SKM-1 treated with dmso at 0.1 percent for 144 hours (cell line): ENCODE measurements around the gene SH3RF1.
"Not testable (repeated sequence)": the region's sequence is repeated elsewhere in the genome, so short reads cannot be mapped to it uniquely, and the experiment has no call there.

Experiments
- DNase-seq: peaks from one replicate; lab custom pipeline; 2025; ENCODE audit not compliant: unreplicated experiment; lab: John Stamatoyannopoulos, UW

SH3RF1 gene

GRCh38 chr4:169229571-169230028, 41.2 kb downstream of the SH3RF1 start:
- DNase-seq, result no peak

- DNase-seq, result no peak
These were observed 42.7 kb downstream of the SH3RF1 start for GRCh38 chr4:169228076-169228475.

GRCh38 chr4:169226565-169226964, 44.2 kb downstream of the SH3RF1 start:
- DNase-seq, result no peak

GRCh38 chr4:169225812-169226211, 44.9 kb downstream of the SH3RF1 start:
- DNase-seq, result no peak

GRCh38 chr4:169225058-169225751, 45.6 kb downstream of the SH3RF1 start:
- DNase-seq, result no peak

- DNase-seq, result no peak
These were observed 48.0 kb downstream of the SH3RF1 start for GRCh38 chr4:169222761-169223160.

GRCh38 chr4:169221662-169222061, 49.1 kb downstream of the SH3RF1 start:
- no peak for DNase-seq

GRCh38 chr4:169220854-169221411, 49.8 kb downstream of the SH3RF1 start:
- no peak for DNase-seq

- DNase-seq, result no peak
These were observed 50.3 kb downstream of the SH3RF1 start for GRCh38 chr4:169220447-169220846.

- DNase-seq, result no peak
These were observed 51.3 kb downstream of the SH3RF1 start for GRCh38 chr4:169219440-169219839.

GRCh38 chr4:169215656-169216055, 55.1 kb downstream of the SH3RF1 start:
- no peak for DNase-seq

- DNase-seq, result no peak
These were observed 57.8 kb downstream of the SH3RF1 start for GRCh38 chr4:169212981-169213380.

- no peak for DNase-seq
These were observed 60.1 kb downstream of the SH3RF1 start for GRCh38 chr4:169210504-169211118.

GRCh38 chr4:169209388-169209883, 61.3 kb downstream of the SH3RF1 start:
- DNase-seq, result no peak

GRCh38 chr4:169208516-169208915, 62.2 kb downstream of the SH3RF1 start:
- DNase-seq, result no peak

GRCh38 chr4:169208090-169208455, 62.7 kb downstream of the SH3RF1 start:
- DNase-seq, result no peak

GRCh38 chr4:169207436-169208089, 63.2 kb downstream of the SH3RF1 start:
- no peak for DNase-seq

- DNase-seq, result no peak
These were observed 65.0 kb downstream of the SH3RF1 start for GRCh38 chr4:169205744-169206080.

GRCh38 chr4:169205075-169205743, 65.5 kb downstream of the SH3RF1 start:
- no peak for DNase-seq

GRCh38 chr4:169203891-169204290, 66.9 kb downstream of the SH3RF1 start:
- DNase-seq, result no peak

- DNase-seq, result not testable (repeated sequence)
These were observed 67.5 kb downstream of the SH3RF1 start for GRCh38 chr4:169203278-169203677.
